Peyer's patch (tissue), 4 donors: ENCODE data around the gene LY6G6F. TPM values are rescaled to one million over a fixed set of nuclear protein-coding genes. Genes with fewer than 3 reads are reported as not detected.

ENCODE experiments used
- DNase-seq, 3 donors: peaks; one replicate each; pipeline ENCODE4 v3.0.0-alpha.2; 2017 to 2019
- H3K27ac ChIP-seq, 4 donors: fragments of 200-600 bp; sonication (generic); one replicate each; pipeline ENCODE4 v1.5.1; 2016 to 2019
- H3K27me3 ChIP-seq, 2 donors: fragments of 200-600 bp; sonication (generic); one replicate each; pipeline ENCODE4 v1.5.1; 2019
- H3K36me3 ChIP-seq, 3 donors: fragments of 200-600 bp; sonication (generic); one replicate each; pipeline ENCODE4 v1.5.1; 2016 to 2019
- H3K4me1 ChIP-seq, 4 donors: fragments of 200-600 bp; sonication (generic); one replicate each; pipeline ENCODE4 v1.5.1; 2016 to 2019
- H3K4me3 ChIP-seq, 4 donors: fragments of 200-600 bp; sonication (generic); 1 replicate in 3 of 4; 2 replicates in 1 of 4; pipeline ENCODE4 v1.5.1; 2016 to 2019; ENCODE audit warnings: mild to moderate bottlenecking in 1 of 4
- H3K9me3 ChIP-seq, 4 donors: fragments of 200-600 bp; sonication (generic); one replicate each; pipeline ENCODE4 v1.5.1; 2016 to 2019; ENCODE audit warnings: mild to moderate bottlenecking in 1 of 4
- CTCF ChIP-seq, 6 experiments: fragments of 450-650 bp in 4 of 6; fragments of 200-600 bp in 2 of 6; sonication (generic) in 1 of 6; IDR thresholded peaks; one replicate each; pipeline ENCODE4 v1.5.1; 2017 to 2019; ENCODE audit warnings: antibody characterized with exemption in 6 of 6, mild to moderate bottlenecking in 3 of 6, moderate library complexity in 1 of 6
- POLR2A ChIP-seq, 2 donors: fragments of 450-650 bp; IDR thresholded peaks; one replicate each; pipeline ENCODE4 v1.5.1; 2017; ENCODE audit warnings: antibody characterized with exemption in 2 of 2, mild to moderate bottlenecking in 2 of 2, moderate library complexity in 2 of 2
- total RNA-seq, 4 donors: library from RNA; depleted of rRNA; stranded (reverse); fragments of >200 nt; gene quantifications; one replicate each; pipeline ENCODE4 v1.1.0, GENCODE V29; 2016

LY6G6F gene
- total RNA-seq, 4 donors from 2014 or later: not detected

DNA sequence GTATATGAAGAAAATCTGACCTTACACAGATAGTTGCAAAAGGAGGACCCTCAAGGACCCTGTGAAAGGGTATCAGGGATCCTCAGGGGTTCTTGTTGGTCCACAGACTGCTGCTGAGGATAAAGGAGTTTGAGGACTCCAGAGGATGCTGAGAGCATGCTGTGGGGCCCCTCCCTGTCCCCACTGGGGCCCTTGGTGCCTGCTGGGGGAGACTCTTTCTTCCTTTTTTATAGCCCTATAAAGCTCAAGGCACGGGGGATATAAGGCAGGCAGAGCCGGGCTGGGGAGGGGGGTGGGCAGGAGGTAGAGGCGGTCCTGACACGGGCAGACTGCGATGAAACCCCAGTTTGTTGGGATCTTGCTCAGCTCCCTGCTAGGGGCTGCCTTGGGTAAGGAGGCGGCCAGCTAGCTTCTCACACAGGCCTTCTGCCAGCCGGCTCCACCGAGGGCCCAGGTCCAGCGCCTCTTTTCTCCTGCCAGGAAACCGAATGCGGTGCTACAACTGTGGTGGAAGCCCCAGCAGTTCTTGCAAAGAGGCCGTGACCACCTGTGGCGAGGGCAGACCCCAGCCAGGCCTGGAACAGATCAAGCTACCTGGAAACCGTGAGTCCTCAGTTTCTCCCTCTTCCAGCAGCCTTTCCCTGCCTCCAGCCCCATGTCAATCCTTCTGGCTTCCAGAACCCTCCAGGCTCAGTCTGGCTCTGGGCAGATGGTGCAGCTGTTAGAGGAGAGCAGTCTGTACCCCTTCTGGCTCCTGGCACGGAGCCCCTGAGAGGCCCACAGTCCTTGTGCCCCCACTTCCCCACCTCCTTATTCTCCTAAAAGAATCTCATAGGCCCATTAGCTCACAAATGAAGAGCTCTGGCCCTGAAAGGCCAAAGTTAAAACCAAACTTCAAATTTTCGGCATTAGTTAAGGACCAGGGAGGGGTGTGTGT lies 8.6 kb downstream of the LY6G6F start, which contains the start of gene LY6G6D:
Gene LY6G6D, plus strand, starts transcription at position 327 of the 937 bp plus-strand sequence. Its CDS starts 8 bp downstream, at position 335.
- H3K27ac ChIP-seq: peak within 1 kb of the TSS in 1 of 4 donors; percentile 35
- H3K27me3 ChIP-seq: no peaks in the 10 kb centered on the region
- no peaks in the 10 kb centered on the region for H3K36me3 ChIP-seq
- H3K4me1 ChIP-seq: peaks cover 0 to 15% (median 1%) of the 10 kb centered on the region in 4 donors
- DNase-seq: no peak
- H3K4me3 ChIP-seq: no peak within 1 kb of the TSS
- H3K9me3 ChIP-seq: no peaks in the 10 kb centered on the region
- TF ChIP-seq POLR2A (IDR thresholded peaks at IDR 0.05) (no peak), CTCF (IDR thresholded peaks at IDR 0.05) (no peak)

DNA sequence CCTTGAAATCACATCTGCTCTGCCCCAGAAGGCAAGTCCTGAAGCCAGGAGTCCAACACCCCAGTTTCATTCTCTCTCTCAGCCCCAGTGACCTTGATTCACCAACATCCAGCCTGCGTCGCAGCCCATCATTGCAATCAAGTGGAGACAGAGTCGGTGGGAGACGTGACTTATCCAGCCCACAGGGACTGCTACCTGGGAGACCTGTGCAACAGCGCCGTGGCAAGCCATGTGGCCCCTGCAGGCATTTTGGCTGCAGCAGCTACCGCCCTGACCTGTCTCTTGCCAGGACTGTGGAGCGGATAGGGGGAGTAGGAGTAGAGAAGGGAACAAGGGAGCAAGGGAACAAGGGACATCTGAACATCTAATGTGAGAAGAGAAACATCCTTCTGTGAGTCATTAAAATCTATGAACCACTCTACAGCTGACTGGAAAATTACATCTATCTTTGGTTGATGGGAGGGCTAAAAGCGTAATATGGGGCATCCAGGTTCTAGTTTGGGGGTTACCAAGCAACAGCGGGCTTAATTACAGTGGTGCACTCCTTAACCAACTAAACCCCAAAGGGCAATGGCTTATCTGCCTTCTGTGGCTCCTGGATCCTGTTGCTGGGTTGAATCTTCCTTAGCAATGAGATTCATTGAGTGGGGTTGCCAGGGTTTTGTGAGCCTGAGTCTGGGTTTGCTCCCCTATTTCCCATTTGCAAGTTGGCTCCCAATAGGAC lies 11.0 kb downstream of the LY6G6F start:
- no peak for DNase-seq
- TF ChIP-seq CTCF (IDR thresholded peaks at IDR 0.05) (no peak), POLR2A (IDR thresholded peaks at IDR 0.05) (no peak)
- no peaks in the 10 kb centered on the region for H3K27me3 ChIP-seq
- H3K36me3 ChIP-seq: no peaks in the 10 kb centered on the region
- H3K9me3 ChIP-seq: no peaks in the 10 kb centered on the region
- peaks cover 0 to 8% (median 1%) of the 10 kb centered on the region in 4 donors for H3K4me1 ChIP-seq
- peak overlapping the region in 1 of 4 donors; percentile 39 for H3K27ac ChIP-seq
- no peak overlapping the region for H3K4me3 ChIP-seq

DNA sequence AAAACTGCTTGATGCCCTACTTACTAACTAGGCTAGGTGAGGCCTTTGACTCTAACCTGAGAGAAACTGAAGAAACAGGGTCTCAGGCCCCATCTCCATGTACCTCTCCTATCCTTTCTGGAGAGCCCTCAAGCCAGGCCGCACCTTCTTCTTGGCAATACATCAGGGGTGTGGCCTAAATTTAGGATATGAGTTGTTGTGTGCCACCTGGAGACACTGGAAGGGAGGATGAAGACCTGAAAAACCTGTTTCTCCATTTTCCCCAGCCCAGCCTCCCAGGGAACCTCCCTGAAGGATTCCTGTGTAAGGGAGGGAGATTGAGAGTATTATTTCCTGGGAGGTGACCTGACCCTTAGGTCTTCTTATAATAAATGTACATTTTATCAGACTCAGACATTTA lies 11.6 kb downstream of the LY6G6F start:
- H3K36me3 ChIP-seq: no peaks in the 10 kb centered on the region
- no peak overlapping the region for H3K27ac ChIP-seq
- H3K9me3 ChIP-seq: no peaks in the 10 kb centered on the region
- TF ChIP-seq POLR2A (IDR thresholded peaks at IDR 0.05): no peak
- TF ChIP-seq CTCF (IDR thresholded peaks at IDR 0.05): no peak
- no peak for DNase-seq
- H3K4me3 ChIP-seq: no peak overlapping the region
- H3K27me3 ChIP-seq: no peaks in the 10 kb centered on the region
- peaks cover 0 to 8% (median 1%) of the 10 kb centered on the region in 4 donors for H3K4me1 ChIP-seq

DNA sequence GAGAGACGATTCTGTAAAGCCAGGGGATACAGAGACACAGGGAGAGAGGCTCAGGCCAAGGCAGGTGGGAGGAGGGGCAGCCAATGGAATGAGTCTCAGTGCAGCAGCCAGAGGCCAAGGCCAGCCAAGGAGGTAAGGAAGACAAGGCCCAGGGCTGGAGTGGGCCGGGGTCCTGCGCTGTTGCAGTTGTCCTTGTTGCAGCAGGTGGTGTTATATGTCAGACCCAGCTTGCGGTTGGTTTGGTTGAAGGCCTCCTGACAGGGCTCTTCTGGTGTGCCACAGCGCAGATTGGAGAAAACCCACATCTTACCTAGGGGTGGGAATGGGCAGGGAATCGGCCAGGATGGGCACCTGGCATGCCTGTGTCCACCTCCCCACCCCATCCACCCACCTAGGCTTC lies 12.3 kb downstream of the LY6G6F start:
- no peak for DNase-seq
- H3K4me3 ChIP-seq: no peak overlapping the region
- no peaks in the 10 kb centered on the region for H3K27me3 ChIP-seq
- H3K9me3 ChIP-seq: no peaks in the 10 kb centered on the region
- peaks cover 0 to under 1% (median 0%) of the 10 kb centered on the region in 4 donors for H3K4me1 ChIP-seq
- no peak overlapping the region for H3K27ac ChIP-seq
- no peaks in the 10 kb centered on the region for H3K36me3 ChIP-seq
- no peak for TF ChIP-seq POLR2A (IDR thresholded peaks at IDR 0.05)
- no peak for TF ChIP-seq CTCF (IDR thresholded peaks at IDR 0.05)

DNA sequence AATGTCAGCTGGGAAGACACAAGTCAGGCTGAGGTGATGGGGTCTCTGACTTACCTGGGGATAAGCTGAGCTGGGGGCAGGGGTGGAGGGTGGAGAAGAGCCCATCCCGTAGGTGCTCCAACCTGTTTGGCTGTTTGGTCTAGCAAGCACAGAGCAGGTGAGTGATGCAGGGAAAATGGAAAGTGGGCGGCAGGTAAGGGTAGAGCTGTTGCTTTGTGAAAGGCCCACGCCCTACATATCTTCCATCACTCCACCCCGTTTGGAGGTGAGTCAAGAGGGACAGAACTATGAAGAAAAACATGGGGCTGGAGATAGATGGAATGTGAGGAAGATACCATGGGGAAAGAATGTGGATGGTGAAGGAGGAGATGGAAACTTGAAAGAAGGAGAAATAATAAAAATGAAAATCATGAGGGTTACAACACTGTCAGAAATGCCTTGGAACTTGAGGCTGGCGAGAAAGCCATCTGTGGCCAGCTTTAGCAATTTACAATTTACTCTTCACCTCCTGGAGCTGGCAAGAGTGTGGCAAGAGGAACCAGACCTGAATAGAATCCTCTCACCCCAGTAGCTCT lies 13.6 kb downstream of the LY6G6F start:
- Histone ChIP-seq H3K36me3 (no peaks in the 10 kb centered on the region), H3K4me1 (no peaks in the 10 kb centered on the region), H3K27me3 (no peaks in the 10 kb centered on the region), H3K9me3 (no peaks in the 10 kb centered on the region), H3K4me3 (no peak overlapping the region), H3K27ac (no peak overlapping the region)
- TF ChIP-seq POLR2A (IDR thresholded peaks at IDR 0.05): no peak
- DNase-seq: no peak
